GM19455 (cell line): ENCODE results near the gene MTMR3.

Experiments
- ATAC-seq: cut with Tn5 transposase; IDR thresholded peaks from one replicate; pipeline ENCODE4 v1.9.1; 2021; ENCODE audit not compliant: unreplicated experiment

The MTMR3 gene

GRCh38 chr22:30023099-30023660, 140.2 kb downstream of the MTMR3 start:
- ATAC-seq, result no peak

GRCh38 chr22:30024231-30024630, 141.3 kb downstream of the MTMR3 start:
- ATAC-seq, result no peak

GRCh38 chr22:30025221-30025620, 142.2 kb downstream of the MTMR3 start:
- ATAC-seq, result no peak

- ATAC-seq, result no peak
Measured at GRCh38 chr22:30026756-30027155, 143.8 kb downstream of the MTMR3 start.

GRCh38 chr22:30027169-30027568, 144.2 kb downstream of the MTMR3 start:
- ATAC-seq, result no peak

GRCh38 chr22:30027791-30028190, 144.8 kb downstream of the MTMR3 start:
- no peak for ATAC-seq

GRCh38 chr22:30028731-30029130, 145.8 kb downstream of the MTMR3 start:
- no peak for ATAC-seq

- no peak for ATAC-seq
Measured at GRCh38 chr22:30029512-30029911, 146.5 kb downstream of the MTMR3 start.

- no peak for ATAC-seq
Measured at GRCh38 chr22:30030329-30030728, 147.4 kb downstream of the MTMR3 start.

- no peak for ATAC-seq
Measured at GRCh38 chr22:30031328-30031727, 148.4 kb downstream of the MTMR3 start.

GRCh38 chr22:30031764-30032455, 148.9 kb downstream of the MTMR3 start:
- ATAC-seq, result no peak

GRCh38 chr22:30033137-30033536, 150.2 kb downstream of the MTMR3 start:
- ATAC-seq, result no peak

- no peak for ATAC-seq
Measured at GRCh38 chr22:30033901-30034300, 150.9 kb downstream of the MTMR3 start.

- no peak for ATAC-seq
Measured at GRCh38 chr22:30036656-30037055, 153.7 kb downstream of the MTMR3 start.

GRCh38 chr22:30038219-30038618, 155.2 kb downstream of the MTMR3 start:
- no peak for ATAC-seq

GRCh38 chr22:30040499-30041260, 157.7 kb downstream of the MTMR3 start:
- no peak for ATAC-seq

- no peak for ATAC-seq
Measured at GRCh38 chr22:30041475-30041874, 158.5 kb downstream of the MTMR3 start.

- ATAC-seq, result no peak
Measured at GRCh38 chr22:30041881-30042280, 158.9 kb downstream of the MTMR3 start.

- no peak for ATAC-seq
Measured at GRCh38 chr22:30043161-30043560, 160.2 kb downstream of the MTMR3 start.

- ATAC-seq, result no peak
Measured at GRCh38 chr22:30044369-30044768, 161.4 kb downstream of the MTMR3 start.

GRCh38 chr22:30044881-30045493, 162.0 kb downstream of the MTMR3 start:
- no peak for ATAC-seq

GRCh38 chr22:30045494-30045887, 162.5 kb downstream of the MTMR3 start:
- ATAC-seq, result no peak
